Parathyroid adenoma (tissue), 2 donors: ENCODE results near the gene FAM20A.
A peak's percentile ranks its signal among the peaks of the same experiment; 100 is the strongest.

Source experiments
- H2AFZ ChIP-seq: fragments of 300-600 bp; sonication (generic); one replicate; pipeline ENCODE4 v1.7.0; 2017; ENCODE audit warnings: antibody characterized with exemption, mild to moderate bottlenecking
- H3K27ac ChIP-seq: fragments of 300-600 bp; sonication (generic); one replicate; pipeline ENCODE4 v1.7.0; 2017
- H3K27me3 ChIP-seq: fragments of 300-600 bp; sonication (generic); one replicate; pipeline ENCODE4 v1.7.0; 2017; ENCODE audit warnings: low read length; ENCODE audit not compliant: control insufficient read depth, insufficient read depth
- H3K36me3 ChIP-seq: fragments of 300-600 bp; sonication (generic); one replicate; pipeline ENCODE4 v1.7.0; 2017; ENCODE audit warnings: low read length; ENCODE audit not compliant: control insufficient read depth, insufficient read depth
- H3K4me1 ChIP-seq: fragments of 300-600 bp; sonication (generic); one replicate; pipeline ENCODE4 v1.7.0; 2017; ENCODE audit warnings: control low read depth
- H3K4me2 ChIP-seq: fragments of 300-600 bp; sonication (generic); one replicate; pipeline ENCODE4 v1.7.0; 2017; ENCODE audit warnings: low read length
- H3K4me3 ChIP-seq: fragments of 300-600 bp; sonication (generic); one replicate; pipeline ENCODE4 v1.7.0; 2017; ENCODE audit warnings: low read depth, low read length
- H3K79me2 ChIP-seq: fragments of 300-600 bp; sonication (generic); one replicate; pipeline ENCODE4 v1.7.0; 2017; ENCODE audit warnings: control low read depth
- H3K9ac ChIP-seq: fragments of 300-600 bp; sonication (generic); one replicate; pipeline ENCODE4 v1.7.0; 2017; ENCODE audit warnings: mild to moderate bottlenecking
- H3K9me3 ChIP-seq: fragments of 300-600 bp; sonication (generic); one replicate; pipeline ENCODE4 v1.7.0; 2017; ENCODE audit warnings: low read length; ENCODE audit not compliant: control insufficient read depth
- TF ChIP-seq, protein P1 (sequence below): fragments of 300-600 bp; sonication (generic); IDR thresholded peaks from one replicate; pipeline ENCODE4 v1.7.0; 2017; ENCODE audit warnings: antibody characterized with exemption, mild to moderate bottlenecking
- donor health status: primary hyperparathyroidism.

The FAM20A gene

DNA sequence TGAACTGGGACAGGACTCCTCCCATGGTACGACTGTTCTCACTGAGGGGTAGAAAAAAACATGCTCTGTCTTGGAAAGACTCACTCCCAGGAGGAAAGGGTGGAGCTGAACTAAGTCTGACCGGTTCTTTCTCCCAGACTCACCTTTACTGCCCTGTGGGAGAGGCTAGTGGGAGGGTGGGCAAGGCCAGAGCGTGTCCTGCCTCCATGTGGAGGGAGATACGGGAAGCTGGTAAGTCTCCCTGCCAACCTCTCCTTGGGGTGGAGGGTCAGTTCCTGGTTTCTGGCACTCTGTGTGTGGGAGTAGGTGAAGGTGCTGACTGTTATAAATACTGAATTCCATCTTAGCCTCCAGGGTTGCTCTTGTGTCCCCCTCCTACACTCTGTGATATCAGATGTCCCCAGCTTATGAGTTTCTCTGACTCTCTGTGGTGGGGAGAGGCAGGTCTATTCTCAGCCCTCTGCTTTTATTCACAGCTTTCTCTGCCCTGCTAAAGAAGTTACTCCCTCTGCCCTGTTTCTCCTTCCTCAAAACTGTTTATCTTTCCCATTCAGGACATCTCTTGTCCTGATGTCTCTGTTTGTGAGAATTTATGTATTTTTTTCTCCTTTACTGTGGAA is 26.9 kb upstream of the FAM20A start:
- H3K27ac ChIP-seq, result peak overlapping the region; percentile 1
- H3K9me3 ChIP-seq, result no peaks in the 10 kb centered on the region
- TF ChIP-seq, protein P1, sequence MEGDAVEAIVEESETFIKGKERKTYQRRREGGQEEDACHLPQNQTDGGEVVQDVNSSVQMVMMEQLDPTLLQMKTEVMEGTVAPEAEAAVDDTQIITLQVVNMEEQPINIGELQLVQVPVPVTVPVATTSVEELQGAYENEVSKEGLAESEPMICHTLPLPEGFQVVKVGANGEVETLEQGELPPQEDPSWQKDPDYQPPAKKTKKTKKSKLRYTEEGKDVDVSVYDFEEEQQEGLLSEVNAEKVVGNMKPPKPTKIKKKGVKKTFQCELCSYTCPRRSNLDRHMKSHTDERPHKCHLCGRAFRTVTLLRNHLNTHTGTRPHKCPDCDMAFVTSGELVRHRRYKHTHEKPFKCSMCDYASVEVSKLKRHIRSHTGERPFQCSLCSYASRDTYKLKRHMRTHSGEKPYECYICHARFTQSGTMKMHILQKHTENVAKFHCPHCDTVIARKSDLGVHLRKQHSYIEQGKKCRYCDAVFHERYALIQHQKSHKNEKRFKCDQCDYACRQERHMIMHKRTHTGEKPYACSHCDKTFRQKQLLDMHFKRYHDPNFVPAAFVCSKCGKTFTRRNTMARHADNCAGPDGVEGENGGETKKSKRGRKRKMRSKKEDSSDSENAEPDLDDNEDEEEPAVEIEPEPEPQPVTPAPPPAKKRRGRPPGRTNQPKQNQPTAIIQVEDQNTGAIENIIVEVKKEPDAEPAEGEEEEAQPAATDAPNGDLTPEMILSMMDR, result no peak
- peaks cover 4% of the 10 kb centered on the region for H3K4me1 ChIP-seq
- H3K36me3 ChIP-seq, result no peaks in the 10 kb centered on the region
- peak overlapping the region; percentile 58 for H2AFZ ChIP-seq
- no peaks in the 10 kb centered on the region for H3K79me2 ChIP-seq
- H3K27me3 ChIP-seq, result no peaks in the 10 kb centered on the region
- no peak overlapping the region for H3K9ac ChIP-seq
- no peak overlapping the region for H3K4me2 ChIP-seq
- no peak overlapping the region for H3K4me3 ChIP-seq

DNA sequence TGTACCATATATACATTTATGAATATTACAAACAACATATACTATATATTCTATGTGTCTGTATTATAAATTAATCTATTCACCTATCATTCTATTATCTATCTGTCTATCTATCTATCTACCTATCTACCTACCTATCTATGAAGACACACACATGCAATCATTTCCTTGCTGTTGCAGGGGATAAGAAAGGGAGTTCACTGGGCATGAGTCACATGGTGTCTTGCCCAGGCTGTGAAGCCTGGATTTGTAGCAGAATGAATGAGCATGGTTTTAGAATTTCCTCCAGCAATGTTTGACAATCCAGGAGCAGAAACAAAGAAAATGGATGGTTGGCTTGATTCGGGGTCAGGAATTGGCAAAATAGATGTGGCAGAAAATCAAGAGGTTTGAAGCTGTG is 23.2 kb upstream of the FAM20A start:
- Histone ChIP-seq H3K9ac (no peak overlapping the region), H3K36me3 (no peaks in the 10 kb centered on the region), H3K4me2 (no peak overlapping the region), H3K27me3 (no peaks in the 10 kb centered on the region), H3K9me3 (no peaks in the 10 kb centered on the region), H3K4me1 (peaks cover 4% of the 10 kb centered on the region), H3K4me3 (no peak overlapping the region), H3K27ac (no peak overlapping the region), H2AFZ (no peak overlapping the region), H3K79me2 (no peaks in the 10 kb centered on the region)
- TF ChIP-seq, protein P1, result no peak

DNA sequence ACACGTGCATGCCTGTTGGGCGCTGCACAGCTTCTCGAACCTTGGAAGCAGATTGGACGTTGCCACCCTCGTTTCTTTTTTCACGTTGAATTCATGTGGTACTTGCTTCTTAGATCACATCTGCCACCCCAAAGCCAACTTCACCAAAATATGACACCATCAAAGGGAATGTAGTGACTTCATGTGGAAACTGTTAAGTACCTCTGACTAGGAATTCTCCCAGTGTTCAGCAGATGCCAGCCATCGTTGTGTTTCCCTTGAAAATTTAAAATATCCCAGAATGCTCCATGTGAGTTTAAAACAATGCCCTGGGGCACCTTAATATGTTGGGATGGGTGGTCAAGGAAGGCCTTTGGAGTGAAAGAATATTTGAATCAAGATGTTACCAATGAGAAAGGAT is 22.6 kb upstream of the FAM20A start:
- H3K4me3 ChIP-seq, result no peak overlapping the region
- H3K79me2 ChIP-seq, result no peaks in the 10 kb centered on the region
- H3K9me3 ChIP-seq, result no peaks in the 10 kb centered on the region
- H3K4me1 ChIP-seq, result peaks cover 4% of the 10 kb centered on the region
- no peak overlapping the region for H2AFZ ChIP-seq
- H3K4me2 ChIP-seq, result no peak overlapping the region
- H3K9ac ChIP-seq, result no peak overlapping the region
- no peak overlapping the region for H3K27ac ChIP-seq
- H3K36me3 ChIP-seq, result no peaks in the 10 kb centered on the region
- no peaks in the 10 kb centered on the region for H3K27me3 ChIP-seq
- TF ChIP-seq, protein P1, result no peak

DNA sequence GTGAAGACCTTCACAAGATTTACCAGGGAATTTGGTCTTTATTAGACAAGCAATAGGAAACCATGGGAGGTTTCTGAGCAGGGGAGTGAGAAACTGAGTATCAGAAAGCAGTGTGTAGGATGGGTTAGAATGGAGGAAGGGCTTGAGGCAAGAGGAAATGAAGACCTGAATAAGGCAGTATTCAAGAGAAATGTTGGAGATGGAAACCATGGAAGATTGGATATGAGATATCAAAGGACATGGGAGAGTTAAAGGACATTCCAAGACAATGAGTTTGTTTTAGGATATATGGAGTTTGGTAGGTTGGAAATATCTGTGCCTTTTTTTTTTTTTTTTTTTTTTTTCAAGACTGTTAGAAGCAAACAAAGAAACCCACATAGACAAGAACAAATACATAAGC is 21.3 kb upstream of the FAM20A start:
- Histone ChIP-seq H3K9me3 (no peaks in the 10 kb centered on the region), H3K36me3 (no peaks in the 10 kb centered on the region), H3K9ac (no peak overlapping the region), H3K79me2 (no peaks in the 10 kb centered on the region), H2AFZ (no peak overlapping the region), H3K27me3 (no peaks in the 10 kb centered on the region), H3K4me2 (no peak overlapping the region), H3K27ac (no peak overlapping the region), H3K4me3 (no peak overlapping the region), H3K4me1 (no peaks in the 10 kb centered on the region)
- TF ChIP-seq, protein P1, result no peak

DNA sequence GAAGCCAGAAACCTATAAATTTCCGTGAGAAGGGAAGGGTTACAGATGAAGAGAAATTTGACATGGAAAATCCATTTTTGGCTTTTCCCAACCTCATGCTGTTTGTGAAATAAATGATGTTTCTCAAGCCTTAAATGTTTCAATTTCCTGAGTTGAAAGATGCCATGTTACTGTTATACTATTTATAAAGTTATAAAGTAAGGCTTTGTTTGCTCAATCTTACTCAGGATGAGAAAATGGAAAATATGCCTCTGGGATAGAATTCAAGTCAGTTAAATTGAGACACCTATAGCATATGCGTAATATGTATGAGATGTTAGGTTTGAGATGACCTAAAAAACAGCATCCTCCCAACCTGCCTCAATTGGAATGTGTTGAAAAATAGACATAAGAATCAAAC is 19.9 kb upstream of the FAM20A start:
- Histone ChIP-seq H3K9ac (no peak overlapping the region), H3K36me3 (no peaks in the 10 kb centered on the region), H3K27ac (no peak overlapping the region), H3K9me3 (no peaks in the 10 kb centered on the region), H3K4me3 (no peak overlapping the region), H3K79me2 (no peaks in the 10 kb centered on the region), H2AFZ (no peak overlapping the region), H3K27me3 (no peaks in the 10 kb centered on the region), H3K4me1 (no peaks in the 10 kb centered on the region), H3K4me2 (no peak overlapping the region)
- TF ChIP-seq, protein P1, result no peak
